GM12878 (cell line): ENCODE data around the gene DOK7.

Experiments
- EP300 ChIP-seq, 2 experiments: fragments of 150-350 bp in 1 of 2; IDR thresholded peaks; 2 replicates each; pipeline ENCODE4 v1.6.1; 2011 to 2012; ENCODE audit warnings: low read depth in 2 of 2, low read length in 2 of 2, borderline replicate concordance in 1 of 2, improper control_type of control experiment in 1 of 2, inconsistent platforms in 1 of 2; ENCODE audit not compliant: control insufficient read depth in 1 of 2
- IKZF1 ChIP-seq: fragments of 450-650 bp; conservative IDR thresholded peaks from 2 replicates; pipeline ENCODE4 v1.6.1; 2017; ENCODE audit warnings: antibody characterized with exemption, mild to moderate bottlenecking
- KDM1A ChIP-seq: fragments of 200-600 bp; sonication (generic); IDR thresholded peaks from 2 replicates; pipeline ENCODE4 v1.6.1; 2016; ENCODE audit warnings: borderline replicate concordance
- POLR2A ChIP-seq: IDR thresholded peaks from 2 replicates; pipeline ENCODE4 v1.6.1; 2011; ENCODE audit warnings: low read depth, mild to moderate bottlenecking, low read length
- RFX5 ChIP-seq: IDR thresholded peaks from 2 replicates; pipeline ENCODE4 v1.6.1; 2011; ENCODE audit warnings: low read depth, low read length, improper control_type of control experiment
- SIX5 ChIP-seq: IDR thresholded peaks from 2 replicates; pipeline ENCODE4 v1.6.1; 2011; ENCODE audit warnings: mild to moderate bottlenecking, low read depth, low read length, moderate library complexity; ENCODE audit not compliant: severe bottlenecking
- SREBF2 ChIP-seq: IDR thresholded peaks from 2 replicates; pipeline ENCODE4 v1.6.1; 2012; ENCODE audit warnings: mild to moderate bottlenecking, low read length
- TCF12 ChIP-seq: IDR thresholded peaks from 2 replicates; pipeline ENCODE4 v1.6.1; 2011; ENCODE audit warnings: low read depth, mild to moderate bottlenecking, low read length
- ZNF274 ChIP-seq: IDR thresholded peaks from one replicate; pipeline ENCODE4 v1.8.0; 2011; ENCODE audit not compliant: insufficient read length, insufficient read depth

DNA sequence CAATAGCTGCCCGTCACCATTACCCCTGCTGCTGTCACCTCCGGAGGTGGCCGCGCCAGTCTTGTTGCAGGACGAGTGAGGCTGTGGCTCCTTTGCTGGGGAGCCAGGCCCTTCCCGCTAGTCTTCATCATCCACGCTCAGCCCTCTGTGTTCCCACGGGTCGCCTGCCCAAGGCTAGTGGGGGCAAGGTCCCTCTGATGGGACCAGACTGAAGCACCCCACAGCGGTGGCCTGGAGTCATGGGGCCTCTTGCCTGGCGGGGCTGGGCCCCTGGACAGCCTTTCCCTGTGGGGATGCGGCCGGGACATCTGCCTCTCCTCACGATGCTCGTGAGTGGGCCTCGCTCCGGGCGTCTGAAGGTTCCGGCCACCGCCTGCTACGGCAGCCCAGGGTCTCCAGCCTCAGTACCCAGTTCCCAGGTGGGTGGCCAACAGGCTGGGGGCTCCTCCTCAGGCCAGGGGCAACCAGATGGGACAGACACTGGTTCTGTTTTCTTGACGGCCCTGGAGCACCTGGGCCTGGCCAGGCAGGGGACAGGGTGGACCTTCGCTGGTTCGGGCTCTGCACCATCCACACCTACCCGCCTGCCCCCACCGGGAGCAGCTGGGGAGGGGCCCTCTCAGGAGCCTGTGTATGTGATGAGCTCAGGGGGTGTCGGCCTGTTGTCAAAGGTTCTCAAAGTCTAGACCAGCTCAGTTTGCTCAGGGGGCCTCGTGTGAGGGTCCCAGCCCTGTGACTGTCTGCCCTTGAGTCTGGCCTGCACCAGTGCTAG lies 32.3 kb downstream of the DOK7 start:
- TF ChIP-seq TCF12 (no peak), ZNF274 (no peak), SREBF2 (no peak), IKZF1 (no peak), KDM1A (no peak), RFX5 (no peak), POLR2A (no peak), SIX5 (no peak), EP300 (IDR thresholded peaks at IDR 0.05; ENCODE audit: borderline replicate concordance in 1 of 2, control insufficient read depth in 1 of 2, low read depth in 2 of 2, low read length in 2 of 2) (no peak)
